ENCODE results near the gene EFNA1.
"Not testable (repeated sequence)": the region's sequence is repeated elsewhere in the genome, so short reads cannot be mapped to it uniquely, and the experiment has no call there.

EFNA1 gene

GRCh38 chr1:155107309-155108264 lies 20.1 kb upstream of the EFNA1 start:
- no peaks in the 10 kb centered on the region for H3K4me1 Mint-ChIP-seq

GRCh38 chr1:155108296-155108695 lies 19.4 kb upstream of the EFNA1 start:
- Mint-ChIP-seq H3K4me1 (no peaks in the 10 kb centered on the region), H3K4me3 (no peak overlapping the region), H3K9me3 (no peaks in the 10 kb centered on the region), H3K27ac (no peak overlapping the region), H3K27me3 (no peaks in the 10 kb centered on the region), H3K36me3 (no peaks in the 10 kb centered on the region)
- DNase-seq (no peak), ATAC-seq (replicated peaks) (no peak)

More at GRCh38 chr1:155107309-155108264, 20.1 kb upstream of the EFNA1 start:
- no peaks in the 10 kb centered on the region for H3K36me3 Mint-ChIP-seq
- ATAC-seq (replicated peaks) (no peak), DNase-seq (no peak)
- H3K27ac Mint-ChIP-seq = no peak overlapping the region
- H3K27me3 Mint-ChIP-seq = no peaks in the 10 kb centered on the region
- no peaks in the 10 kb centered on the region for H3K9me3 Mint-ChIP-seq
- H3K4me3 Mint-ChIP-seq = no peak overlapping the region

GRCh38 chr1:155110381-155110780 lies 17.3 kb upstream of the EFNA1 start:
- no peak for ATAC-seq (replicated peaks)
- H3K27ac Mint-ChIP-seq = no peak overlapping the region
- H3K27me3 Mint-ChIP-seq = no peaks in the 10 kb centered on the region
- no peaks in the 10 kb centered on the region for H3K9me3 Mint-ChIP-seq
- no peak for DNase-seq
- no peaks in the 10 kb centered on the region for H3K4me1 Mint-ChIP-seq
- H3K4me3 Mint-ChIP-seq = no peak overlapping the region
- no peaks in the 10 kb centered on the region for H3K36me3 Mint-ChIP-seq

- Mint-ChIP-seq H3K9me3 (no peaks in the 10 kb centered on the region), H3K4me3 (no peak overlapping the region), H3K27ac (no peak overlapping the region), H3K4me1 (no peaks in the 10 kb centered on the region), H3K36me3 (no peaks in the 10 kb centered on the region), H3K27me3 (no peaks in the 10 kb centered on the region)
- no peak for ATAC-seq (replicated peaks)
- DNase-seq = no peak
Measured at GRCh38 chr1:155110826-155111225, 16.9 kb upstream of the EFNA1 start.

GRCh38 chr1:155113450-155113980 lies 14.2 kb upstream of the EFNA1 start:
- ATAC-seq (replicated peaks) = no peak
- DNase-seq = no peak
- Mint-ChIP-seq H3K27ac (no peak overlapping the region), H3K36me3 (no peaks in the 10 kb centered on the region), H3K9me3 (no peaks in the 10 kb centered on the region), H3K27me3 (peaks cover 13 to 15% of the 10 kb centered on the region in 2 donors), H3K4me3 (no peak overlapping the region), H3K4me1 (no peaks in the 10 kb centered on the region)

- no peak overlapping the region for H3K27ac Mint-ChIP-seq
- DNase-seq (no peak), ATAC-seq (replicated peaks) (no peak)
- H3K27me3 Mint-ChIP-seq = peaks cover 17 to 18% of the 10 kb centered on the region in 2 donors
- H3K4me1 Mint-ChIP-seq = no peaks in the 10 kb centered on the region
- no peaks in the 10 kb centered on the region for H3K36me3 Mint-ChIP-seq
- no peaks in the 10 kb centered on the region for H3K9me3 Mint-ChIP-seq
- no peak overlapping the region for H3K4me3 Mint-ChIP-seq
Measured at GRCh38 chr1:155116113-155116764, 11.4 kb upstream of the EFNA1 start.

- DNase-seq = no peak
- Mint-ChIP-seq H3K9me3 (no peaks in the 10 kb centered on the region), H3K4me1 (no peaks in the 10 kb centered on the region), H3K27ac (no peak overlapping the region), H3K27me3 (peaks cover 17 to 19% of the 10 kb centered on the region in 2 donors), H3K4me3 (no peak overlapping the region), H3K36me3 (no peaks in the 10 kb centered on the region)
- ATAC-seq (replicated peaks) = no peak
Measured at GRCh38 chr1:155117610-155118009, 10.1 kb upstream of the EFNA1 start.

- H3K36me3 Mint-ChIP-seq; H3K4me3 Mint-ChIP-seq; H3K9me3 Mint-ChIP-seq; H3K27ac Mint-ChIP-seq; H3K4me1 Mint-ChIP-seq; ATAC-seq (replicated peaks); DNase-seq: not testable (repeated sequence)
- H3K27me3 Mint-ChIP-seq = peaks cover 17 to 19% of the 10 kb centered on the region in 2 donors
Measured at GRCh38 chr1:155118090-155118489, 9.6 kb upstream of the EFNA1 start.

- Mint-ChIP-seq H3K4me3 (no peak overlapping the region), H3K36me3 (no peaks in the 10 kb centered on the region), H3K27ac (no peak overlapping the region), H3K4me1 (peaks cover 0 to 6% of the 10 kb centered on the region in 2 donors), H3K9me3 (no peaks in the 10 kb centered on the region), H3K27me3 (peaks cover 21 to 25% of the 10 kb centered on the region in 2 donors)
- no peak for DNase-seq
- ATAC-seq (replicated peaks) = no peak
Measured at GRCh38 chr1:155120253-155120652, 7.4 kb upstream of the EFNA1 start.

- peaks cover 25 to 30% of the 10 kb centered on the region in 2 donors for H3K27me3 Mint-ChIP-seq
- no peak overlapping the region for H3K4me3 Mint-ChIP-seq
- DNase-seq = no peak
- ATAC-seq (replicated peaks) = no peak
- H3K27ac Mint-ChIP-seq = no peak overlapping the region
- H3K36me3 Mint-ChIP-seq = no peaks in the 10 kb centered on the region
- H3K4me1 Mint-ChIP-seq = peaks cover 0 to 7% of the 10 kb centered on the region in 2 donors
- no peaks in the 10 kb centered on the region for H3K9me3 Mint-ChIP-seq
Measured at GRCh38 chr1:155121249-155121648, 6.4 kb upstream of the EFNA1 start.

- H3K27ac Mint-ChIP-seq = no peak overlapping the region
- no peaks in the 10 kb centered on the region for H3K9me3 Mint-ChIP-seq
- peaks cover 28 to 33% of the 10 kb centered on the region in 2 donors for H3K27me3 Mint-ChIP-seq
- DNase-seq (no peak), ATAC-seq (replicated peaks) (no peak)
- no peaks in the 10 kb centered on the region for H3K36me3 Mint-ChIP-seq
- H3K4me3 Mint-ChIP-seq = no peak overlapping the region
- H3K4me1 Mint-ChIP-seq = peaks cover 6 to 18% of the 10 kb centered on the region in 2 donors
Measured at GRCh38 chr1:155122308-155122707, 5.4 kb upstream of the EFNA1 start.

- Mint-ChIP-seq H3K4me1 (peaks cover 18 to 33% of the 10 kb centered on the region in 2 donors), H3K27ac (no peak overlapping the region), H3K36me3 (no peaks in the 10 kb centered on the region), H3K9me3 (no peaks in the 10 kb centered on the region), H3K4me3 (no peak overlapping the region), H3K27me3 (peaks cover 35 to 43% of the 10 kb centered on the region in 2 donors)
- ATAC-seq (replicated peaks) (no peak), DNase-seq (no peak)
Measured at GRCh38 chr1:155123801-155124200, 3.9 kb upstream of the EFNA1 start.

- Mint-ChIP-seq H3K27me3 (peaks cover 44 to 52% of the 10 kb centered on the region in 2 donors), H3K4me3 (no peak overlapping the region), H3K4me1 (peaks cover 28 to 43% of the 10 kb centered on the region in 2 donors), H3K9me3 (no peaks in the 10 kb centered on the region), H3K36me3 (no peaks in the 10 kb centered on the region), H3K27ac (no peak overlapping the region)
- DNase-seq (no peak), ATAC-seq (replicated peaks) (no peak)
Measured at GRCh38 chr1:155124503-155125463, 2.9 kb upstream of the EFNA1 start.

GRCh38 chr1:155125511-155125945 lies 2.1 kb upstream of the EFNA1 start:
- Mint-ChIP-seq H3K4me1 (peaks cover 28 to 44% of the 10 kb centered on the region in 2 donors), H3K27ac (peak overlapping the region; percentile 25), H3K4me3 (peak overlapping the region in 1 of 2 donors; percentile 60), H3K9me3 (no peaks in the 10 kb centered on the region), H3K27me3 (peaks cover 46 to 60% of the 10 kb centered on the region in 2 donors), H3K36me3 (no peaks in the 10 kb centered on the region)
- DNase-seq = no peak
- no peak for ATAC-seq (replicated peaks)

Data from stimulated activated naive B cell treated with anti-CD40 and anti-IgM and Interleukin-4, amounts not matched to agents 10 μg/mL and 1 μg/mL and 100 μg/mL, for 72 hours (primary cell).